NCI-H526 (cell line): ENCODE results near the gene GPRC5D.

ENCODE experiments used
- DNase-seq, 2 experiments: peaks; one replicate each; lab custom pipeline; 2025; lab: John Stamatoyannopoulos, UW

Gene GPRC5D

DNA sequence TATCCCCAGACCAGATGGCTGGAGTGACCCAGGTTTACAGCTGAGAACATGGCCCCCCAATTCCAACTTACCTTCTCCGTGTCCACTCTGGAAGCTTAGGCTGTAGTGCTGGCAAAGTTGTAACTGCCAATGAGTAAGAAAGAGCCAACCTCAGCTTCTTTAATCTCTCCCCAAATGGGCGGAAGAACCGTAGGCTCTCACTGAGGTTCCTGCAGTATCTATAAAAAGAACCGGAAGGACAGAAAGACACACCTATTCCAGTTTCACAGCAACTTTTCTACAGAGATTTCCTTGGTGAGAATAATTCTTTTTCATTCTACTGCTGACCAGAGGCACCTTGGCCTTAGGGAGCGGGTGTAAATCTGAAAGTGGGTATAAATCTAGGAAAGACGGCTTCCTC lies at the start of gene GPRC5D:
Gene GPRC5D, minus strand, starts transcription at position 135 of the 400 bp plus-strand sequence. CDS start 1,786 bp downstream, outside the sequence.
- no peak for DNase-seq

DNA sequence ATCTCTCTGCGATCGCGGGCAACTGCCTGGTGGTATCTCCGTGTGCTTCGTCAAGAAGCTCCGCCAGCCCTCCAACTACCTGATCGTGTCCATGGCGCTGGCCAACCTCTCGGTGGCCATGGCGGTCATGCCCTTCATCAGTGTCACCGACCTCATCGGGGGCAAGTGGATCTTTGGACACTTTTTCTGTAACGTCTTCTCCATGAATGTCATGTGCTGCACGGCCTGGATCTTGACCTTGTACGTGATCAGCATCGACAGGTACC lies 49.7 kb upstream of the GPRC5D start:
- no peak for DNase-seq

DNA sequence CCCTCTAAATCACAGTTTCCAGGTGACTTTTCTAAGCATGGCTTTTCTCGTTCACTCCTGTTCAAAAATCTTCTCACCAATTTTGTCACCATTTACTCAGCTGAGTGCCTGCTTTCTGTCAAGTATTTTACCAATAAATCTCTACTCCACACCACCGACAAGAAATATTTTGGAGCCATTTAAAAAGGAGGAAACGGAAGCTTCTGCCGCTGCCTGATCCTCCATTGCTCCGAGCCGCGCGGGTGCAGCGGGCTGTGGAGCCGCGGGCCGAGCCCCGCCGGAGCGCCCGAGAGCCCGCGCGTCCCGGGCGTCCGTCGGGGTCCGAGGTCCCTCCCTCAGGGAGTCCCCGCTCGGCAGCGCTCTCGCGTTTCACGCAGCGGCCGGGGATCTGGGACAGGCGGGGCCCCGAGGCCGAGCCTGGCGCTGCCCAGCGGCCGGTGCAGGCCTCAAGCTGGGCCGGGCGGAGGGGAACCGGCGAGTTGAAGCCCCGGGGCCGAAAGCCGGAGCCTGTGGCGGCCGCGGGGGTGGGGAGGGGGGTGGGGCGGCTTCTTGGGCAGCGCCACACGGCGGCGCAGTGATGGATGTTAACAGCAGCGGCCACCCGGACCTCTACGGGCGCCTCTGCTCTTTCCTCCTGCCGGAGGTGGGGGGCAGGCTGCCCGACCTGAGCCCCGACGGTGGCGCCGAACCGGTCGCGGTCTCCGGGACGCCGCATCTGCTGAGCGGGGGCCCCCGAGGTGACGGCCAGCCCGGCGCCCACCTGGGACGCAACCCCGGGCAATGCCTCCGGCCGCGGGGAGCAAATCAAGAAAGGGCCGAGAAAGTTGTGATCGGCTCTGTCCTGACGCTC lies 49.2 kb upstream of the GPRC5D start:
- DNase-seq = peak in 1 of 2 experiments; percentile 83

DNA sequence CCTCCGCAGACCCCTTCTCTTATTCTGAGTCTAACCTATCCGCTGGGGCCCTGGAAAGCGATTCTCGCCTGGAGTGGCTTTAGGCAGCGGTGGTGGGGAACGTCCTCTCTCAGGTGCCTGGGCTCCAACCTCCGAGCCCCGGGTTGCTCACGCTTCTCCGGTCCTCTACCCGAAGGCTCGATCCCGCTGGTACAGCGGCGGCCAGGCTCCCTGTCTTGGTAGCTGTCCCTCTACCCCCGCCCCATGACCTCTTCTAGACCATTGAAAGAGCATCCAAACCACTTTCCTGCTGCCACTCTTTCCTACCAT lies 48.6 kb upstream of the GPRC5D start:
- peak; percentile 34 to 84 for DNase-seq

DNA sequence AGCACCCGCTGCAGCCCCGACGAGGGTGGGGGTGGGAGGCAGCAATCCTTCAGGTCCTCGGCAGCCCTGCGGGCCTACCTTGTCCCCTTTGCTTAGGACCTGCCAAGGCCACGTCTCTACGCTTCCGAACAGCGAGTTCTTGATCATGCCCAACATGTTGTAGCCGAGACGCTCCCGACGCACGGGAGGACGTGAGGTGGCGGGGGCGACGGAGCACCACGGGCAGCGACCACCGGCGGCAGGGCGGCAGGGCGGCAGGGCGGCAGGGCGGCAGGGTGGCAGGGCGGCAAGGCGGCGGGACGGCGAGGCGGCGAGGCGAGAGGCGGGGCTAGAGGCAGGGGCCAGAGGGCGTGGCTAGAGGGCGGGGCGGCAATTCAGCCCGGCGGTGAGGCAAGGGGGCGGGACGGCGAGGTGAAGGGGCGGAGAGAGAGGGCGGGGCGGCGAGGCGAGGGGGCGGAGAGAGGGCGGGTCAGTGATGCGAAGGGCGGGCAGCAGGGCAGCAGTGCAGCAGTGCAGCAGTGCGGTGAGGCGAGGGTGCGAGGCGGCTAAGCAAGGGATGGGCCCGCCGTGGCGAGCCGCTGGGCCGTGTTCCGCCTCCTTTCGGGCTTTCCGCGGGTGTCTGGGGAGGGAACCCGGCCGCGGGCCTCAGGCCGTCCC lies 48.1 kb upstream of the GPRC5D start, which contains the start of gene HEBP1:
Gene HEBP1, minus strand, starts transcription at position 307 of the 657 bp plus-strand sequence. Its CDS starts 151 bp downstream, at position 156.
- peak; percentile 34 to 94 for DNase-seq

DNA sequence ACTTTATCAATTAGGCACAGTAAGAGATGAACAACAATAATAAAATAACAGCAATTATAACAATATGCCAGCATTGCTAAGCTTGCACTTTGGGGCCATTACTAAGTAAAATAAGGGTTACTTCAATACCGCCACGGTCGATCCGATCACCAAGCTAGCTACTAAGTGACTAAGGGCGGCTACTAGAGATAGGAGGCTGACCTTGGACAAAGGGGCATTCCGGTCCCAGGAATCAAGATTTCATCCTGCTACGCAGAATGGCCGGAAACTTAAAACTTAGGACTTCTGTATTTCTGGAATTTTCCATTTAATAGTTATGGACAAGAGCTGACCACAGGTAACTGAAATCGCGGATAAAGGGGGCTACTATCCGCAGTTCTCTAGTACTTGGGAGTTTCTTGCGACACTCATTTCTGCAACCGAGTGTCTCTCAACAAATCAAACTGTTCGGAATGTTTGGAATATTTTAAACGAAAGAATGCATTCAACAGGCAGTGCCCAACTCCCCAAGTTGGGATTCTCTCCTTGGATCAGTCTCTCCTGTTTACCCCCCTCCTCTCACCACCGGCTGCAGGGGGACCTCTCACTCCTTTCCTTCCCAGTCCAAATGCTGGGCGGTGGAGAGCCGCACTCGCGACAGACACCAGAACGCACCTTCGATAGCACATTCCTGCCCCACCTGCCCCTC lies 47.4 kb upstream of the GPRC5D start:
- peak in 1 of 2 experiments; percentile 23 for DNase-seq

DNA sequence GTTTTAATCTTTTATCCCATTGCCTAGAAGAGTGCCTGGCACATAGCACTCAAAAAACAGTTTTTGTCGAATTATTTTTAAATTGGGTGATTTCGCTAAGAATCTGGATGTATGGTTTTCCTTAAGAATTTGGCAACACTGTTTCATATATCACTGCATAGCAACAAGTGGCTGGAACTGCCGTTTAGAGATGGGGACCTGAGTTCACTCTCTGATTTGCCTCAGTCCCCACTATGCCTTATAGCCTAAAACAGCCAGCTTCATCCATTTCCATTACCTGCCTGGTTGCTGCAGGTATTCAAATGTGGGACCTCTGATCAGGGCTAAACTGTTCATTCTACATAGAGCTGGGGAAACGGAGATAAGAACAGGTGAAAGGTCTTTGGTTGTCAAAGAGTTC lies 46.3 kb upstream of the GPRC5D start:
- no peak for DNase-seq

DNA sequence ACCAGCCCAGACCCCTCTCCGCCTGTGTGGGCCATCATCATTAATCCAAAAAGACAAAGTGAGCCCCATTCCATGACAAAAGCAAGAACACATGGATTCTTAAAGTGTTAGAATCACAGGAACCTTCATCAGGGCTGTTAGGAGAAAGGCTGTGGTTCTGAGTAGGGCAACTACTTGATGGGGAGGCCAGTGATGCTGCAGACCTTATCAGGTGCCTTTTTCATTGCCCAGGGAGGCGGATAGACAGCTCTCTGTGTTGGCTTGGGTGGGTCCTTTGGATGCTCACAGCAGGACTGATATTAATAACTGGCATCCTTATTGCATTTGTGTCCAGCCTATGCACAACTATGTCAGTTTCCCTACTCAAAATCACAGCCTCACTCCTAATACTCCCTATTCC lies 45.8 kb upstream of the GPRC5D start:
- no peak for DNase-seq

DNA sequence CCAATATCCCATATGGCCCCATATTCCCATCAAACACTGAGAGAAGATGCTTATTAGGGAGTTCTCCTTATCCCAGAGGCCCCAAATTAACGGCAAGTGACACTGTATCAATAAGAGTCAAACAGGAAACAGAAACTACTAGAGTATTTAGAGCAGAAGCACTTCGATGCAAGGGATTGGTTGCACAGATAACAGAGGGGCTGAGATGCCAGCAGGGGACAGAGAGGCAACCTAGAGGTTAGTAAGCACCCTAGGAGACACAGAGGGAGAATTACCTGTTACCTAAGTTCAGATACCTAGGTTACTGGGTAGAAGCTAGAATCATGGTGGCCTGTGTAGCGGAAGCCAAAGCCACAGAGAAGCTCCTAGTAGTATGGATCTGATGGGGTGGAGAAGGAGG lies 45.2 kb upstream of the GPRC5D start:
- no peak for DNase-seq

DNA sequence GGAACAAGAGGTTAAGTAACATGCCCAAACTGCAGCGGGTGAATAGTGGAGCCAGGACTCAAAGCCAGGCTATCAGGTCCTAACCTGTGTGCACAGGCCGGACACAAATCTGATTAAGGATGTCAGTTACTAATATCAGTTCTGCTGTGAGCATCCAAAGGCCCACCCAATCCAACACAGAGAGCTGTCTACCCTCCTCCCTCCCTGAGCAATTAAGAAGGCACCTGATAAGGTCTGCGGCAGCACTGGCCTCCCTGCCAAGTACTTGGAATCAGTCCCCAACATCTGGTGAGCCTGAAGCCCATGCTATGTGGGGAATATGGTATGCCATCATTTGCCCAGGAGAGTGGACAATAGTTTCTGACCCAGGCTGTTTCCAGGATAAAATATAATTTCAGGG lies 44.2 kb upstream of the GPRC5D start:
- DNase-seq = no peak

DNA sequence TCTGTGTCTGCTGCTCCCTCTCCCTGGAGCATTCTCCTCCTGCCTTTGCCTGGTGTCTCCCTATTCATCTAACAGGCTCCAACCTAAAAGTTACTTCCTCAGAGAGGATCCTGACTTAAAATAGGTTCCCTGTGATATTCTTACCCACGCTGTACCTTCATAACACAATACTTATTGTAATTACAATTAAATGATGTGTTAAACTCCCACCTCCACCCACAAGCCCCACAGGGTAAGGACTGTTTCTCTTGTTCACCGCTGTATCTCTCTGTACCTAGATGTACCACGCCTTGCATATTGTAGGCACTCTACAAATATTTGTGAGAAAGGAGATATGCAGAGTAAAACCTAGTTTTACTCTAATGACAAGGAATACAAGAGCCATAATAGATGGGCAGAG lies 43.1 kb upstream of the GPRC5D start:
- DNase-seq = no peak

DNA sequence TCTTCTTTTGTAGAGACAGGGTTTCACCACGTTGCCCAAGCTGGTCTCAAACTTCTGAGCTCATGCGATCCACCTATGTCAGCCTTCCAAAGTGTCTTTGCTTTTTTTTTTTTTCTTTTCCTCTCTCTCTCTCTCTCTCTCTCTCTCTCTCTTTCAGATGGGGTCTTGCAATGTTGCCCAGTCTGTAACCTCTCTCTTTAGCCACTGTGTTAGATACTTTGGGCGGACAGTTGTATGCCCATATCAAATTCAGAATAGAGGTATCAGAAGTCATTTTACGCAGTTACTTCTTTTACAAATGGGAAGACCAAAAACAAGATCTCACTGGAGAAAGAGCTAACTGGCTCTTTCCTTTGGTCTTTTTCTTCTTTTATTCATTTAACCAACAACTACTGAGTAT lies 41.4 kb upstream of the GPRC5D start:
- no peak for DNase-seq

DNA sequence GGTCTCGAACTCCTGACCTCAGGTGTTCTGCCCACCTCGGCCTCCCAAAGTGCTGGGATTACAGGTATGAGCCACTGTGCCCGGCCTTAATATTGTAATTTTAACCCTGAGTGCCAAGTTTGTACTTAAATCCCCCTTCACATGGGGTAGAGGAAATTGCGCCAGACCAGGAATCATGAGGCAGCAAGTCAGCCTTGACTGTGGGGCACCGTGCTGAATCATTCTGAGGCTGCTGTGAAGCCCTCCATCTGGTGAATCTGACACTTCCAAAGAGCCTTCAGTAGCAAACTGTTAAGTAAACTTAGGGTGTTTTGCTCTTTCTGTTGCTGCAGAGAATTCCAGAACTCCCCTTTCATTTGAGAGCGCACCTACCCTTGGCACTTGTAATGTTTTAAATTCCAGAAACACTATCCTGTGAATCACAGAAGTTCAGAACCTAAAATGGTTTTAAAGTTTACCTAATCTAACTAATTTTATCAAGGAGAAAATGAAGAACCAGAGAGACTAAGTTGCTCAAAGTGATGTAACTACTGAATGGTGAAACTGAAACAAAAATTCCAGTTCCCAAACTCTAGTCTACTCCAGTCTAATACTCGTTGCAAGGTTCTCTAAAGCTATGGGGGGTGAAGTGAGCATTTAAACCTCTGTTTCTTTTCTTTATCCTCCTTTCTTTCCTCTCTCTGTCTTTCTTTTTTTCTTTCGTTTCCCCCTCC lies 40.6 kb upstream of the GPRC5D start:
- no peak for DNase-seq

DNA sequence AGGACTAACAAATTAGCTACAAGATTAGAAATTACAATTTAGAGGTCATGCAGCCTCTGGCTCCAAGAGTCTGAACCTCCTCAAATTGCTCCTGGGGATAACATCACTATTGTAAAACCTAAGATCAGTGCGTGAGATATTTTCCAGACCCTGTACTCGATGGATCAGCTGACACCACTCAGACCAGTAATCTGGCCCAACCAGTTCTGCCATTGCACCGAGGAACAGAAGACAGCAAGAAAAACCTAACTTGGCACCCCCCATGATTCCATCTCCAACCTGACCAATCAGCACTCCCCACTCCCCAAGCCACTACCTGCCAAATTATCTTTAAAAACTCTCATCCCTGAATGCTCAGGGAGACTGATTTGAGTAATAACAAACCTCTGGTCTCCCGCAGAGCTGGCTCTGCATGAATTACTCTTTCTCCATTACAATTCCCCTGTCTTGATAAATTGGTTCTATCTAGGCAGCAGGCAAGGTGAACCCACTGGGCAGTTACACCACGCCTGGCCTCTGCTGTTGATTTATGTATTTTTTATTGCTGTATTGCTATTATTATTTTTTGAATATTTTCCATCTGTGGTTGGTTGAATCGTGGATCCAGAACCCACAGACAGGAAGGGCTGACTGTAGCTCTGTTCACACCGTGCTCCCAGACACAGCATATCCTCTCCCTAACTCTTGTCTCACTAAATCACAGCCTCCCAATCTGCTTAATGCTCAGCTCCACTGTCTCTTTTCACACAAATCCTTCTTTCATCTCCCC lies 38.9 kb upstream of the GPRC5D start:
- DNase-seq = no peak

DNA sequence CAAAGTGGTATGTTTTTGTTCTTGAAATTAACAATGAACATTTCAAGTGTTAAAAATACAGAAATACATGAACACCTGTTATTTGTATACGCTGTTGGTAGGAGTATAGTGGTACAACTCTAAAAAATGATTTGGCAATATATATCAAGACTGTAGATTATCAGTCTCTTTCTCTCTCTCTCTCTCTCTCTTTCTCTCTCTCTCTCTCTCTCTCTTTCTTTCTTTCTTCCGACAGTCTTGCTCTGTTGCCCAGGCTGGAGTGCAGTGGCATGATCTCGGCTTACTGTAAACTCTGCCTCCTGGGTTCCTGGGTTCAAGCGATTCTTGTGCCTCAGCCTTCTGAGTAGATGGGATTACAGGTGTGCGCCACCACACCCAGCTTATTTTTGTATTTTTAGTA lies 35.5 kb upstream of the GPRC5D start:
- no peak for DNase-seq

DNA sequence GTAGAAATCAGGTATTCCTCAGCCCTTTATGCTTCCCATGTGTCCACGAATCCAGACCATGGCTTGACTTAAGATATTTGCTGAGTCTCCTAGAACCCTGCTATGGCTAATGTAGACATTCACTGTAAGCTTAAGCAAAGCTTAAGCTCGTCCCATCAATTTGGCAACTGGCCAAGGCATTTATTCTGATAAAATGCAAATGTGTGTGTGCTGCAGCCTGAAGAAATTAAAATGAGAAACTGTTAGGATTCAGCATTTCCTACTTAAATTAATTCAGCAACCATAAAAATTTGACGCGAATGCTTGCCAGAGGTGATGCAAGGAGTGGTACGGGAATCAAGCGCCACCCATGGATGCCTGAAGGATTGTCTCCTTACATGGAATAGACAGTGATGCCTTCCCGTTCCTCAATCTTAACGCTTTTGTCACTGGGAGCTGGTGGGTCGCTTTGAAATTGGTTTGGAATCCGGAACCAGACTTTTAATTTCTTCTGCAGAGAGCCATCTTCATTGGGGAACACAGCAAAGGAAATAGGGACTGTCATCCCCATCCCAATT lies 34.9 kb upstream of the GPRC5D start:
- peak; percentile 69 to 76 for DNase-seq

DNA sequence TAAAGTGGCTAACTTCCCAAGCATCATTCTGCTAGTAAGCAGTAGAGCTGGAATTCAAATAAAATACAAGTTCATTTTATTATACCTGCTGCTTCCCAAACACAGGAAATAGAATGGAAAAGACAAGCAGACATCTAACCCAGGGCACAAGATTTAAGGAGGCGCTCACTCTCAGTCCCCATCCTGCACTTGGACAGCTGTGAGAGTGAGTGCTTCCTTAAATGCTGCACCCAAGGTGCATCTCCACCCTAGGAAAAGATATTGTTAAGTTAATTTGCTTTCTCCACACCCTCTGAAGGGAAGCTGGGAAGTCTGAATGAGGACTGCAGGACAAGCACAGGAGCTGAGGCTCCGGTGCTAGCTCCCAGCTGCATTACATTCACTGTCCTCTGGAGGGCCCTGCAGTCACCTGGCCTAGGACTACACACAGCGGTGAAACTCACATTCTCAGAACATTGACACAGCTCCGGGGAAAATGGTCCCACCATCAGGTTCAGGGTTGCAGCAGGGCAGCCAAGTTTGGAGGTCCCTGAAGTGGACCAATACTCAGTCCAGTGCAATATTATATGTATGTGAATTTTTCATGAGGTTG lies 33.9 kb upstream of the GPRC5D start:
- DNase-seq = peak in 1 of 2 experiments; percentile 32

DNA sequence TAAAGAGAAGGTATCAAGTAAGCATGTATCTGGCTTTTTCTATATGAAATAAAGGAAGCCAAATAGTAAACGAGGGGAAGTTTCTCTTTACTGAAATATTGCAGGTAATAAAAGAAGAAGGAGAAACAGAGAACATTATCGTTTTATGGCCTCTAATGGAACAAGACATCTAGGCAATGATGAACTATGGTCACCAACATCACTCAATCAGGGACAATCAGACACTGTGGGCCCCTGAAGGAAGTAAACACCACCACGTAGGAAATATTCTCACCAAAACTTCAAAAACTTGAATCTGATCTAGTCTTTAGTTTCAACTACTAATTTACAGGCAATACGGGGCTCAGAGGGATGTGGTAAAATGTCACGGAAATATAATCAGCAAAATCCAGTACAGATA lies 32.2 kb upstream of the GPRC5D start:
- DNase-seq = no peak

DNA sequence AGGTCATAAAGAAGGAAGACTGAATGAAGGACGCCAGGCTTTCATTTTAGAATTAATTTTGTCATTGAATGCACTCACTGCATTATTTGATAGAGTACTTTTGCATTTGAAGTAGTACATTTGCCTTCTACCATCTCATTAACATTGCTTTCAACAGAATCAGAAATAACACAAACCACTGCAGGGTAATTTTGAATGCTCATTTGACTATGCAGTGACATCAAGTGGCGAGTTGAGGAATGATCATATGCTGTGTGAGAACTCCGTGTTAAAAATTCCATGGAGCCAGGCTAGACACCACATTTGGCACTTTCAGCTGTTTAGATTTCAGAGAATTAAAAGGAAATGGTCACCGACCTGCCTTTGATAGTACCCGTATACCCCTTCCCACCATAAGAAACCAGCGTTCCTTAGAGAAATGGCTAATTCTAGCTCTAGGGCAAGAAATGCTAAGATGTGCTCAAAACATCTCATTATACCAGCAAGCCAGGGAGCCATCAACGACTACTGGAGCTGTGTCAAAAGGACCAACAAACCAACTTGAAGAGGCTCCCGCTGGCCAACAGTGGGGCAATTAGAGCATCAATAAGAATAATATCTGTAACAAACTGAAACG lies 31.6 kb upstream of the GPRC5D start:
- DNase-seq = peak; percentile 28 to 67

DNA sequence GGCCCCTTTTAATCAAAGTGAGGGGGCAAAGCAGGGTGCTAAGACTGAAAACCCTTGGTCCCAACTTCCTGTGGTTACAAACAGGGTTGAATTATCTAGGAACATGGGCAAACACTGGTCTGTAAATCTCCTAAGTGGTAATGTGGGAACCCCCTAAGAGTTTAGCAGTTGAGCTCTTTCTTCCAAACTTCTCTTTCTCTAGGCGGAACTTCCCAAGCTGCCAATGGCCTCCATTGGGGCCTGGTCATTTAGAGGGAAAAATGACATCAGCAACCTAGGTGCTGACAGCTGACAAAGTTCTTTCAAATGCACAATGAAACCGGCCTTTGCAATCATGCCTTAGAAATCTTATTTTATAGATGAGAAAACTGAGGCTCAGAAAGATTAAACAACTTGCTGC lies 30.4 kb upstream of the GPRC5D start:
- no peak for DNase-seq
